Measurements from ENCODE around the gene NIN.

- TF ChIP-seq CTCF (IDR thresholded peaks at IDR 0.05) (no peak), POLR2A (IDR thresholded peaks at IDR 0.05) (no peak)
Observed at GRCh38 chr14:50768680-50769079, 62.3 kb downstream of the NIN start.

Data from lower leg skin (tissue), 3 donors.